ENCODE data around the gene SPTLC1. TPM values are rescaled to one million over a fixed set of nuclear protein-coding genes. Genes with fewer than 3 reads are reported as not detected.

SPTLC1 gene
- total RNA-seq, 1 experiment from 2014 or later = 87.7 TPM

Other genes with a start within 250 kb of the SPTLC1 start
- 0.10 and 0.12 TPM in 2 replicates for gene ROR2, start 165.2 kb downstream of the SPTLC1 start, total RNA-seq (2014; rRNA removed; shearing (Covaris generic))
- 123 and 143 TPM in 2 replicates for gene IARS1, start 178.3 kb upstream of the SPTLC1 start, total RNA-seq (2014; rRNA removed; shearing (Covaris generic))
- 10.9 and 13.9 TPM in 2 replicates for gene NOL8, start 209.9 kb upstream of the SPTLC1 start, total RNA-seq (2014; rRNA removed; shearing (Covaris generic))
- gene CENPP, start 210.5 kb upstream of the SPTLC1 start, total RNA-seq (2014; rRNA removed; shearing (Covaris generic)) = 11.2 and 17.8 TPM in 2 replicates

Data from RPMI7951 (cell line).